Chondrocyte (in vitro differentiated cells): Measurements from ENCODE around the gene NF1. TPM values are rescaled to one million over a fixed set of nuclear protein-coding genes. Genes with fewer than 3 reads are reported as not detected.
"Not testable (repeated sequence)": the region's sequence is repeated elsewhere in the genome, so short reads cannot be mapped to it uniquely, and the experiment has no call there.

ENCODE experiments used
- DNase-seq: peaks from one replicate; pipeline ENCODE4 v3.0.0; 2021; ENCODE audit warnings: mixed read lengths, low spot score
- H3K27ac Mint-ChIP-seq: one replicate; pipeline ENCODE4 v1.8.0; 2021; ENCODE audit warnings: mild to moderate bottlenecking, moderate library complexity, mixed read lengths; ENCODE audit not compliant: unreplicated experiment
- H3K27me3 Mint-ChIP-seq: 2 replicates; pipeline ENCODE4 v1.8.0; 2021; ENCODE audit warnings: low read depth, mixed read lengths
- H3K36me3 Mint-ChIP-seq: 2 replicates; pipeline ENCODE4 v1.8.0; 2021; ENCODE audit warnings: low read depth, mixed read lengths
- H3K4me1 Mint-ChIP-seq: 2 replicates; pipeline ENCODE4 v1.8.0; 2021; ENCODE audit warnings: low read depth, mild to moderate bottlenecking, mixed read lengths
- H3K4me3 Mint-ChIP-seq: one replicate; pipeline ENCODE4 v1.8.0; 2021; ENCODE audit warnings: mild to moderate bottlenecking, moderate library complexity, mixed read lengths; ENCODE audit not compliant: unreplicated experiment
- H3K9me3 Mint-ChIP-seq: 2 replicates; pipeline ENCODE4 v1.8.0; 2021; ENCODE audit warnings: low read depth, mixed read lengths
- total RNA-seq: library from RNA; stranded (reverse); gene quantifications from 3 replicates; pipeline ENCODE4 v1.2.1, GENCODE V29; 2021
- TF ChIP-seq, protein P1 (sequence below): fragments of 200-600 bp; sonication (generic); IDR thresholded peaks from 2 replicates; pipeline ENCODE4 v1.5.0; 2021; ENCODE audit warnings: antibody characterized with exemption, mild to moderate bottlenecking, moderate library complexity

Gene NF1
- total RNA-seq, 1 donor from 2014 or later = 48.2 TPM

- TF ChIP-seq, protein P1, sequence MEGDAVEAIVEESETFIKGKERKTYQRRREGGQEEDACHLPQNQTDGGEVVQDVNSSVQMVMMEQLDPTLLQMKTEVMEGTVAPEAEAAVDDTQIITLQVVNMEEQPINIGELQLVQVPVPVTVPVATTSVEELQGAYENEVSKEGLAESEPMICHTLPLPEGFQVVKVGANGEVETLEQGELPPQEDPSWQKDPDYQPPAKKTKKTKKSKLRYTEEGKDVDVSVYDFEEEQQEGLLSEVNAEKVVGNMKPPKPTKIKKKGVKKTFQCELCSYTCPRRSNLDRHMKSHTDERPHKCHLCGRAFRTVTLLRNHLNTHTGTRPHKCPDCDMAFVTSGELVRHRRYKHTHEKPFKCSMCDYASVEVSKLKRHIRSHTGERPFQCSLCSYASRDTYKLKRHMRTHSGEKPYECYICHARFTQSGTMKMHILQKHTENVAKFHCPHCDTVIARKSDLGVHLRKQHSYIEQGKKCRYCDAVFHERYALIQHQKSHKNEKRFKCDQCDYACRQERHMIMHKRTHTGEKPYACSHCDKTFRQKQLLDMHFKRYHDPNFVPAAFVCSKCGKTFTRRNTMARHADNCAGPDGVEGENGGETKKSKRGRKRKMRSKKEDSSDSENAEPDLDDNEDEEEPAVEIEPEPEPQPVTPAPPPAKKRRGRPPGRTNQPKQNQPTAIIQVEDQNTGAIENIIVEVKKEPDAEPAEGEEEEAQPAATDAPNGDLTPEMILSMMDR = no peak
- Mint-ChIP-seq H3K36me3 (peaks cover 8% of the 10 kb centered on the region), H3K27me3 (no peaks in the 10 kb centered on the region), H3K4me3 (no peak overlapping the region), H3K9me3 (no peaks in the 10 kb centered on the region), H3K27ac (no peak overlapping the region), H3K4me1 (peaks cover 5% of the 10 kb centered on the region)
- DNase-seq = no peak
These were observed 80.5 kb downstream of the NF1 start for GRCh38 chr17:31175237-31175636.

DNA sequence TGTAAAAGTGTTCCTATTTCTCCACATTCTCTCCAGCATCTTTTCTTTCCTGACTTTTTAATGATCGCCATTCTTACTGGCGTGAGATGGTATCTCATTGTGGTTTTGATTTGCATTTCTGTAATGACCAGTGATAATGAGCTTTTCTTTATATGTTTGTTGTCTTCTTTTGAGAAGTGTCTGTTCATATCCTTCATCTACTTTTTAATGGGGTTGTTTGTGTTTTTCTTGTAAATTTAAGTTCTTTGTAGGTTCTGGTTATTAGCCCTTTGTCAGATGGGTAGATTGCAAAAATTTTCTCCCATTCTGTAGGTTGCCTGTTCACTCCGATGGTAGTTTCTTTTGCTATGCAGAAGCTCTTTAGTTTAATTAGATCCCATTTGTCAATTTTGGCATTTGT, 81.4 kb downstream of the NF1 start:
- not testable (repeated sequence) for H3K36me3 Mint-ChIP-seq, H3K4me3 Mint-ChIP-seq, H3K9me3 Mint-ChIP-seq, DNase-seq, H3K4me1 Mint-ChIP-seq, H3K27ac Mint-ChIP-seq, H3K27me3 Mint-ChIP-seq

DNA sequence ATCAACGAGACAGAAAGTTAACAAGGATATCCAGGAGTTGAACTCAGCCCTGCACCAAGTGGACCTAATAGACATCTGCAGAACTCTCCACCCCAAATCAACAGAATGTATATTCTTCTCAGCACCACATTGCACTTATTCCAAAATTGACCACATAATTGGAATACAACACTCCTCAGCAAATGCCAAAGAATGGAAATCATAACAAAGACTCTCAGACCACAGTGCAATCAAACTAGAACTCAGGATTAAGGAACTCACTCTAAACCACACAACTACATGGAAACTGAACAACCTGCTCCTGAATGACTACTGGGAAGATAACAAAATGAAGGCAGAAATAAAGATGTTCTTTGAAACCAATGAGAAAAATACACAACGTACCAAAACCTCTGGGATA, 84.2 kb downstream of the NF1 start:
- not testable (repeated sequence) for H3K27ac Mint-ChIP-seq, H3K4me3 Mint-ChIP-seq, H3K4me1 Mint-ChIP-seq, DNase-seq, H3K27me3 Mint-ChIP-seq, H3K9me3 Mint-ChIP-seq
- peaks cover 15% of the 10 kb centered on the region for H3K36me3 Mint-ChIP-seq

DNA sequence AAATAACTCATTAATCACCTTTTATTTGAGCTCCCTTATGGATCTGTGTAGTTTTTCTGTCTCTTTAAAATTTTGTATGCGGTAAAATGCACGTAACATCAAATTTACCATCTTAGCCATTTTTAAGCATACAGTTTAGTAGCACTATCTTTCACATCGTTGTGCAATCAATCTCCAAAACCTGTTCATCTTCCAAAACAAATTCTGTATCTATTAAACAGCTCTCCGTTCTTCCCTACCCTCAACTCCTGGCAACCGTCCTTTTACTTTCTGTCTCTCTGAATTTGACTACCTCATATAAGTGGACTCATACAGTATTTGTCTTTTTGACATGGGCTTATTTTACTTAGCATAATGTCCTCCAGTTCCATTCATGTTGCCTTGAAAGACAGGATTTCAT, 100.5 kb downstream of the NF1 start:
- TF ChIP-seq, protein P1 = no peak
- DNase-seq = no peak
- Mint-ChIP-seq H3K27me3 (no peaks in the 10 kb centered on the region), H3K4me1 (peaks cover 18% of the 10 kb centered on the region), H3K27ac (no peak overlapping the region), H3K36me3 (peaks cover 6% of the 10 kb centered on the region), H3K4me3 (no peak overlapping the region), H3K9me3 (peaks cover 8% of the 10 kb centered on the region)

GRCh38 chr17:31198026-31198425, 103.2 kb downstream of the NF1 start:
- Mint-ChIP-seq H3K36me3 (peaks cover 6% of the 10 kb centered on the region), H3K4me1 (peaks cover 16% of the 10 kb centered on the region), H3K27ac (peak overlapping the region; percentile 15), H3K9me3 (peaks cover 8% of the 10 kb centered on the region), H3K4me3 (no peak overlapping the region), H3K27me3 (no peaks in the 10 kb centered on the region)
- DNase-seq = no peak
- TF ChIP-seq, protein P1 = no peak

DNA sequence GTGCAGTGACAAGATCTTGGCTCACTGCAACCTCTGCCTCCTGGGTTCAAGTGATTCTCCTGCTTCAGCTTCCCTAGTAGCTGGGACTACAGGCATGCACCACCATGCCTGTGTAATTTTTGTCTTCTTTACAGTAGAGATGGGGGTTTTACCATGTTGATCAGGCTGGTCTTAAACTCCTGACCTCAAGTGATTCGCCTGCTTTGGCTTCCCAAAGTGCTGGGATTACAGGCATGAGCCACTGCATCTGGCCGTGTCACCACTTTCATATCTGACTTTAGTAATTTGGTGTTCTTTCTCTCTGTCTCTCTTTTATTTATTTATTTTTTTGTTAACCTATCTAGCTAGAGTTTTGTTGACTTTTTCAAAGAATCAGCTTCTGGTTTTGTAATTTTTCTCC, 103.9 kb downstream of the NF1 start:
- H3K4me3 Mint-ChIP-seq, H3K36me3 Mint-ChIP-seq, DNase-seq, H3K9me3 Mint-ChIP-seq, H3K27ac Mint-ChIP-seq, H3K27me3 Mint-ChIP-seq: not testable (repeated sequence)
- peaks cover 16% of the 10 kb centered on the region for H3K4me1 Mint-ChIP-seq

DNA sequence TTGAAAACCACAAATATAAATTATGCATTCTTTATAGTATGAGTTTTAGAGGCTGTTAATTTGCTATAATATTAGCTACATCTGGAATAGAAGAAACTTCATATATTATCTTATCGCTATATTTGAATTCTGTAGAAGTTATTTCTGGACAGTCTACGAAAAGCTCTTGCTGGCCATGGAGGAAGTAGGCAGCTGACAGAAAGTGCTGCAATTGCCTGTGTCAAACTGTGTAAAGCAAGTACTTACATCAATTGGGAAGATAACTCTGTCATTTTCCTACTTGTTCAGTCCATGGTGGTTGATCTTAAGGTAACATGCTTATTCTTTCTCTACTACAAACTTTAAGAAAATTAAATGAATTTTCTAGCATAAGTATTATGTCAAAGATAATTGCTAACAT, 105.5 kb downstream of the NF1 start:
- H3K4me3 Mint-ChIP-seq = no peak overlapping the region
- no peak for DNase-seq
- TF ChIP-seq, protein P1 = no peak
- no peak overlapping the region for H3K27ac Mint-ChIP-seq
- H3K36me3 Mint-ChIP-seq = peaks cover 3% of the 10 kb centered on the region
- peaks cover 16% of the 10 kb centered on the region for H3K4me1 Mint-ChIP-seq
- H3K27me3 Mint-ChIP-seq = no peaks in the 10 kb centered on the region
- H3K9me3 Mint-ChIP-seq = peaks cover 8% of the 10 kb centered on the region
